OCI-LY3 (cell line): ENCODE results near the gene DNAH14.
"Not testable (repeated sequence)": the region's sequence is repeated elsewhere in the genome, so short reads cannot be mapped to it uniquely, and the experiment has no call there.

Experiments used
- H2AFZ ChIP-seq: fragments of 200-600, 300-600 bp; shearing (Covaris generic); 2 replicates; pipeline ENCODE4 v1.6.0; 2014; ENCODE audit warnings: antibody characterized with exemption, low read depth, low read length
- H3K27ac ChIP-seq: fragments of 200-600, 300-600 bp; sonication (generic); 2 replicates; pipeline ENCODE4 v1.5.1; 2014; ENCODE audit warnings: mild to moderate bottlenecking, low read length, moderate library complexity, mixed read lengths
- H3K27me3 ChIP-seq: fragments of 200-600, 300-600 bp; sonication (generic); 2 replicates; pipeline ENCODE4 v1.6.1; 2014; ENCODE audit warnings: low read depth, low read length, mixed read lengths
- H3K36me3 ChIP-seq: fragments of 200-600, 300-600 bp; sonication (generic); replicated peaks from 2 replicates; pipeline ENCODE3; 2014; ENCODE audit warnings: low read depth, low read length, mixed read lengths
- H3K4me1 ChIP-seq: fragments of 300-600, 200-600 bp; sonication (generic); 2 replicates; pipeline ENCODE4 v1.6.1; 2014; ENCODE audit warnings: low read length, mixed read lengths
- H3K4me2 ChIP-seq: fragments of 200-600, 300-600 bp; sonication (generic); 2 replicates; pipeline ENCODE4 v1.6.1; 2014; ENCODE audit warnings: low read length, mixed read lengths
- H3K4me3 ChIP-seq: fragments of 300-600, 200-600 bp; sonication (generic); 2 replicates; pipeline ENCODE4 v1.5.1; 2014; ENCODE audit warnings: antibody characterized with exemption, mild to moderate bottlenecking, low read length, moderate library complexity
- H3K79me2 ChIP-seq: fragments of 300-600, 200-600 bp; shearing (Covaris generic); 2 replicates; pipeline ENCODE4 v1.6.1; 2014; ENCODE audit warnings: mild to moderate bottlenecking, low read length, mixed read lengths
- H3K9ac ChIP-seq: fragments of 300-600, 200-600 bp; shearing (Covaris generic); 2 replicates; pipeline ENCODE4 v1.6.0; 2014; ENCODE audit warnings: mild to moderate bottlenecking, low read length, moderate library complexity
- H3K9me3 ChIP-seq: fragments of 200-600, 300-600 bp; shearing (Covaris generic); 2 replicates; pipeline ENCODE4 v1.6.1; 2014; ENCODE audit warnings: low read length, mixed read lengths; ENCODE audit not compliant: insufficient read depth
- H4K20me1 ChIP-seq: fragments of 200-600, 300-600 bp; sonication (generic); 2 replicates; pipeline ENCODE4 v1.6.1; 2016; ENCODE audit warnings: low read length, mixed read lengths; ENCODE audit not compliant: insufficient read depth
- CTCF ChIP-seq: fragments of 200-600, 300-600 bp; sonication (generic); IDR thresholded peaks from 2 replicates; pipeline ENCODE4 v1.5.1; 2014; ENCODE audit warnings: antibody characterized with exemption, low read length, low read depth
- EZH2phosphoT487 ChIP-seq: fragments of 200-600 bp; shearing (Covaris generic); IDR thresholded peaks from 2 replicates; pipeline ENCODE4 v1.6.1; 2018; ENCODE audit warnings: antibody characterized with exemption, mixed run types, low read depth

Gene DNAH14

DNA sequence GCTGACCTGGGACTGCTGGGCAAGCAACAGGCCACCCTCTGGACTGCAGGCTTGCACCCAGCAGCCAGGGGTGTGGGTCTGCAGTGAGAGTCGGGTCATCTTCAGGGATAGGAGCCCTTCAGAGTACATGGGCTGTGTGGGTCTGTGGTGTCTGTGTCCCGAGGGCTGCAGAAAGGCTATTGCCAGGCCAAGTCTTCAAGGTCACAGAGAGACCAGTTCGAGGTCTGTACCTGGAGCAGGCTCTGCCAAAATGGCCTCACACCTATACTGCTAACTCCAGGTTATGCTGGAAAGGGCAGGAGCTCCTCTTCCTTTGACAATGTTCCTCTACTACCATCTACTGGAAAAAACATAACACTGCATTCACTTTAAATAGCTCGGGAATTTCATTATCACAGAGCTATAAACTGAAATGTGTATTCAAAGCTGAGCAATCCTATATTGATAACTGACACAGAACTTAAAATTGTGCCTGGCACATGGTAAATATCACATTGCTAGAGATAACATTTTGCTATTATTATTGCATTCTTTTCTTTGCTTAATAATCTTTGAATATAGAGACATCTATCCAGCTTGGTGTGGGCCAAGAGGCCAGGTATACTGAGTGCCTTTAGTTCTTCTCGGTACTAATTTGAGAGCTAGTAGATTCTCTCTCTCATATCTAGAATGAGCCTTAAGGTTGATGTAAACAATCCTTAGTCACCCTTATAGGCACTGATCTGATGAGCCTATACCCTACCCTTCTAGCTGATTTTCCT is 6.9 kb upstream of the DNAH14 start:
- Histone ChIP-seq H4K20me1 (no peaks in the 10 kb centered on the region), H3K27ac (no peak overlapping the region), H3K4me1 (0 out of 2 replicates have a peak, but pooled peaks cover 3% of the 10 kb centered on the region), H3K36me3 (no peaks in the 10 kb centered on the region), H3K4me2 (peak overlapping the region; percentile 42), H3K9me3 (no peaks in the 10 kb centered on the region), H3K4me3 (no peak overlapping the region), H3K27me3 (no peaks in the 10 kb centered on the region), H2AFZ (peak overlapping the region; percentile 35; the same call in 1 of the 2 replicates), H3K79me2 (no peaks in the 10 kb centered on the region), H3K9ac (no peak overlapping the region)
- TF ChIP-seq CTCF (peak; percentile 87), EZH2phosphoT487 (no peak)

- H3K9ac ChIP-seq: no peak overlapping the region
- H2AFZ ChIP-seq: no peak overlapping the region
- H3K27ac ChIP-seq: no peak overlapping the region
- H3K4me3 ChIP-seq: no peak overlapping the region
- H3K79me2 ChIP-seq: no peaks in the 10 kb centered on the region
- H3K4me1 ChIP-seq: 0 out of 2 replicates have a peak, but pooled peaks cover 3% of the 10 kb centered on the region
- H4K20me1 ChIP-seq: no peaks in the 10 kb centered on the region
- H3K36me3 ChIP-seq: no peaks in the 10 kb centered on the region
- TF ChIP-seq EZH2phosphoT487: no peak
- no peak for TF ChIP-seq CTCF
- H3K9me3 ChIP-seq: no peaks in the 10 kb centered on the region
- H3K27me3 ChIP-seq: no peaks in the 10 kb centered on the region
- H3K4me2 ChIP-seq: no peak overlapping the region
These were observed 5.7 kb upstream of the DNAH14 start for GRCh38 chr1:224923726-224924125.

- H3K4me3 ChIP-seq, H3K4me2 ChIP-seq, H3K27ac ChIP-seq, H3K27me3 ChIP-seq, H2AFZ ChIP-seq, H4K20me1 ChIP-seq, H3K4me1 ChIP-seq, H3K9ac ChIP-seq: not testable (repeated sequence)
- Histone ChIP-seq H3K9me3 (peaks cover 13% of the 10 kb centered on the region; the same call in 1 of the 2 replicates), H3K79me2 (peaks cover 24% of the 10 kb centered on the region), H3K36me3 (peaks cover 12% of the 10 kb centered on the region)
These were observed 1.8 kb upstream of the DNAH14 start for GRCh38 chr1:224927631-224928030.

DNA sequence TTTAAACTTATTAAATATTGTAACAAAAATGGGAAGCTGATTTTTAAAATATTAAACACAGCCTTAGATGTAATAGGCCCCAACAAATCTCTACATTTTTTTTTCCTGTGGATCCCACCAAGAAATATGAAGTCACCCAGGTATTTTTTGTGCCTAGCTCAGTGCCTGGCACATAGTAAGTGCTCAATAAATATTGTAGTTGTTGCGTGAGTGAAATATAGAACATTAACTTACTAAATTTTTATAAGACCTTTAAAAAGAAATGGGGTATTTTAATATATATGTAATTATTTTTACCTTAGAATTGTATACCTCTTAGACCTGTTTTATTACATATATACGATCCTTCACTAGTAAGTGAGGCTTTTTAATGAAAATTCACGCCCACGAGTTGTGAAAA is 569 bp upstream of the DNAH14 start:
- Histone ChIP-seq H3K4me1 (peaks cover 3% of the 10 kb centered on the region), H3K4me3 (peak overlapping the region; percentile 81), H3K79me2 (peaks cover 37% of the 10 kb centered on the region), H3K9me3 (peaks cover 25% of the 10 kb centered on the region), H3K27ac (no peak overlapping the region), H3K36me3 (peaks cover 21% of the 10 kb centered on the region), H4K20me1 (no peaks in the 10 kb centered on the region), H3K4me2 (peak overlapping the region; percentile 75), H3K9ac (peak overlapping the region; percentile 75), H2AFZ (peak overlapping the region; percentile 92), H3K27me3 (no peaks in the 10 kb centered on the region)
- no peak for TF ChIP-seq CTCF
- TF ChIP-seq EZH2phosphoT487: no peak
